H9 (cell line): ENCODE data around the gene PELI2. TPM values are rescaled to one million over a fixed set of nuclear protein-coding genes. Genes with fewer than 3 reads are reported as not detected.
A peak's percentile ranks its signal among the peaks of the same experiment; 100 is the strongest.

Experiments
- DNase-seq: peaks from one replicate; pipeline ENCODE4 v3.0.0-alpha.2; 2017
- H2AFZ ChIP-seq: one replicate; pipeline ENCODE4 v1.6.1; 2013; ENCODE audit warnings: mild to moderate bottlenecking, low read length, control low read depth, moderate library complexity
- H2AK5ac ChIP-seq: 2 replicates; pipeline ENCODE4 v1.6.1; 2013; ENCODE audit warnings: low read length, control low read depth, mixed read lengths; ENCODE audit not compliant: insufficient read length
- H2BK120ac ChIP-seq: one replicate; pipeline ENCODE4 v1.6.1; 2013; ENCODE audit warnings: low read depth, mild to moderate bottlenecking, low read length, control low read depth, inconsistent platforms; ENCODE audit not compliant: poor library complexity, severe bottlenecking
- H2BK12ac ChIP-seq: 2 replicates; pipeline ENCODE4 v1.6.1; 2013; ENCODE audit warnings: low read length, control low read depth, mixed read lengths, low read depth; ENCODE audit not compliant: insufficient read length
- H2BK15ac ChIP-seq: 2 replicates; pipeline ENCODE4 v1.6.1; 2013; ENCODE audit warnings: low read depth, low read length, control low read depth
- H2BK20ac ChIP-seq: one replicate; pipeline ENCODE4 v1.6.1; 2013; ENCODE audit warnings: low read depth, mild to moderate bottlenecking, low read length, control low read depth, inconsistent platforms; ENCODE audit not compliant: poor library complexity, severe bottlenecking
- H2BK5ac ChIP-seq: 2 replicates; pipeline ENCODE4 v1.6.1; 2013; ENCODE audit warnings: low read length, control low read depth, mixed read lengths; ENCODE audit not compliant: insufficient read length
- H3K14ac ChIP-seq: 2 replicates; pipeline ENCODE4 v1.6.1; 2013; ENCODE audit warnings: low read length, control low read depth; ENCODE audit not compliant: insufficient read depth
- H3K18ac ChIP-seq: 2 replicates; pipeline ENCODE4 v1.6.1; 2013; ENCODE audit warnings: low read depth, mild to moderate bottlenecking, mixed read lengths, low read length, control low read depth; ENCODE audit not compliant: insufficient read length
- H3K23ac ChIP-seq: 2 replicates; pipeline ENCODE4 v1.6.1; 2013; ENCODE audit warnings: low read length, control low read depth, mixed read lengths, low read depth; ENCODE audit not compliant: insufficient read length
- H3K23me2 ChIP-seq: 2 replicates; pipeline ENCODE4 v1.6.1; 2013; ENCODE audit warnings: low read depth, mild to moderate bottlenecking, mixed read lengths, low read length, control low read depth; ENCODE audit not compliant: insufficient read length, poor library complexity, severe bottlenecking
- H3K27ac ChIP-seq: 2 replicates; pipeline ENCODE4 v1.5.1; 2013; ENCODE audit warnings: low read length, control low read depth, mixed read lengths, low read depth; ENCODE audit not compliant: insufficient read length
- H3K27me3 ChIP-seq: 2 replicates; pipeline ENCODE4 v1.6.1; 2013; ENCODE audit warnings: low read length, control low read depth, inconsistent platforms; ENCODE audit not compliant: insufficient read depth
- H3K4ac ChIP-seq: 2 replicates; pipeline ENCODE4 v1.6.1; 2013; ENCODE audit warnings: low read depth, mild to moderate bottlenecking, control low read depth, inconsistent platforms, low read length, moderate library complexity
- H3K4me1 ChIP-seq: 2 replicates; pipeline ENCODE4 v1.6.1; 2013; ENCODE audit warnings: low read length, control low read depth, inconsistent platforms; ENCODE audit not compliant: insufficient read depth
- H3K4me2 ChIP-seq: 2 replicates; pipeline ENCODE4 v1.6.1; 2013; ENCODE audit warnings: low read length, control low read depth, mixed read lengths; ENCODE audit not compliant: insufficient read length, insufficient read depth
- H3K56ac ChIP-seq: 2 replicates; pipeline ENCODE4 v1.6.1; 2013; ENCODE audit warnings: low read depth, mild to moderate bottlenecking, mixed read lengths, low read length, control low read depth; ENCODE audit not compliant: insufficient read length
- H3K79me1 ChIP-seq: 2 replicates; pipeline ENCODE4 v1.6.1; 2013; ENCODE audit warnings: low read depth, mild to moderate bottlenecking, moderate library complexity, low read length, control low read depth, inconsistent platforms; ENCODE audit not compliant: insufficient read depth, poor library complexity, severe bottlenecking
- H3K79me2 ChIP-seq: 2 replicates; pipeline ENCODE4 v1.6.1; 2013; ENCODE audit warnings: low read length, control low read depth, inconsistent platforms; ENCODE audit not compliant: insufficient read depth
- H3K9ac ChIP-seq: 2 replicates; pipeline ENCODE4 v1.6.1; 2013; ENCODE audit warnings: low read length, control low read depth, mixed read lengths; ENCODE audit not compliant: insufficient read length; ENCODE audit errors: extremely low read depth
- H3K9me3 ChIP-seq: one replicate; pipeline ENCODE4 v1.6.1; 2013; ENCODE audit warnings: low read depth, low read length, inconsistent platforms; ENCODE audit not compliant: control insufficient read depth
- H3T11ph ChIP-seq: one replicate; pipeline ENCODE4 v1.6.1; 2013; ENCODE audit warnings: mild to moderate bottlenecking, low read length, control low read depth, inconsistent platforms
- H4K20me1 ChIP-seq: one replicate; pipeline ENCODE4 v1.6.1; 2013; ENCODE audit not compliant: control insufficient read depth, insufficient read length, insufficient read depth
- H4K5ac ChIP-seq: 2 replicates; pipeline ENCODE4 v1.6.1; 2013; ENCODE audit warnings: low read depth, mild to moderate bottlenecking, mixed read lengths, low read length, control low read depth; ENCODE audit not compliant: insufficient read length
- H4K8ac ChIP-seq: replicated peaks from 2 replicates; pipeline ENCODE4 v1.6.1; 2013; ENCODE audit warnings: low read length, control low read depth, mixed read lengths, low read depth; ENCODE audit not compliant: insufficient read length
- H4K91ac ChIP-seq: 2 replicates; pipeline ENCODE4 v1.6.1; 2013; ENCODE audit warnings: low read depth, mild to moderate bottlenecking, moderate library complexity, mixed read lengths, low read length, control low read depth; ENCODE audit not compliant: insufficient read length
- H3K27ac Mint-ChIP-seq, 3 experiments: 2 replicates in 2 of 3; 3 replicates in 1 of 3; pipeline ENCODE4 v1.8.0; 2020 to 2021; ENCODE audit warnings: mixed read lengths in 3 of 3, mild to moderate bottlenecking in 1 of 3, moderate library complexity in 1 of 3
- H3K27me3 Mint-ChIP-seq: 2 replicates; pipeline ENCODE4 v1.8.0; 2021; ENCODE audit warnings: low read depth, mild to moderate bottlenecking, moderate library complexity, mixed read lengths
- H3K36me3 Mint-ChIP-seq, 3 experiments: 2 replicates in 2 of 3; 3 replicates in 1 of 3; pipeline ENCODE4 v1.8.0; 2020 to 2021; ENCODE audit warnings: low read depth in 3 of 3, mixed read lengths in 3 of 3; ENCODE audit not compliant: insufficient read depth in 1 of 3
- H3K4me1 Mint-ChIP-seq, 2 experiments: 2 replicates each; pipeline ENCODE4 v1.8.0; 2020; ENCODE audit warnings: mixed read lengths in 2 of 2
- H3K4me3 Mint-ChIP-seq, 2 experiments: 2 replicates in 1 of 2; 3 replicates in 1 of 2; pipeline ENCODE4 v1.8.0; 2020 to 2021; ENCODE audit warnings: mild to moderate bottlenecking in 2 of 2, mixed read lengths in 2 of 2, moderate library complexity in 1 of 2
- H3K9me3 Mint-ChIP-seq, 2 experiments: 2 replicates in 1 of 2; 3 replicates in 1 of 2; pipeline ENCODE4 v1.8.0; 2020; ENCODE audit warnings: mild to moderate bottlenecking in 2 of 2, mixed read lengths in 2 of 2, moderate library complexity in 1 of 2
- WGBS: extraction: QIAGEN DNeasy Blood & Tissue Kit; methylation state at CpG from one replicate; pipeline ENCODE4 v1.1.7; 2013; ENCODE audit warnings: missing lambda C conversion rate, low lambda C conversion rate, mixed read lengths; ENCODE audit not compliant: insufficient read length; ENCODE audit errors: extremely low coverage; 5-methylcytosine and 5-hydroxymethylcytosine counted together
- total RNA-seq: library from RNA; stranded (reverse); gene quantifications from 2 replicates; pipeline ENCODE4 v1.2.1, GENCODE V29; 2021
- TF ChIP-seq, protein P1 (sequence below): fragments of 200-600 bp; sonication (generic); conservative IDR thresholded peaks from 3 replicates; pipeline ENCODE4 v1.8.0; 2021; ENCODE audit warnings: antibody characterized with exemption, mild to moderate bottlenecking

The PELI2 gene
- total RNA-seq, 1 experiment from 2014 or later, result 18.0 TPM

DNA sequence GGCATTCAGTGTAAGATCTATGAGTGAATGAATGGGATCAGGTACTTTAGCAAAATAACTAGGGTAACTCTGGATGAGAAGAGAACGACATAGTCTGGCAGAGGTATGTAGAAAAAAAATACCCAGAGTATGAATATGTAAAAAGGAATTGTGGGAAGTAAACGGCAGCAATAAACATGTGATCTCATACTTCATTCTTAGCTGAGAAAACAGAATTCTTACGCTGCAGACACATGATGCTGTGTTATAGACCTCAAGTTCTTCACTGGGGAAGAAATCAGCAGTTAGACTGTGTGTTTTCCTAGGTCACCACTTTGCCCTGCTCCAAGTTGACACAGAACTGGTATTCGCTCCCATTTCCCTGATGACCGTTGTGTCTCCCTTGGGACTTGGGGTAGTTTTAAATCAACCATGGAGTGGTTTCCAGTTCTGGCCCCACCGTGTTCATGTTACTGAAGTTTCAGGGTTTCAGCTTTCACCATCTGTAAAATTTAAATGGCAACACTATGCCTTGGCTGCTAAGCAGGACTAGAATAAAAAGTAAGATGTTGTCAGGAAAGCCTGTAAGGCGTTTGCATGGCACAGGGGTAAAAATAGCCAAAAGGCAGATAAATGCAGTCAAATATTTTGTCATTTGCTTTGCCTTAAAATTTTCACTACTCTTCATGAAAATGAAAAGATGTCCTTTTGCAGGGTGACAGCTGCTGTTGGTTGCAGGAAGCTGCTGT, 223.7 kb downstream of the PELI2 start:
- Histone ChIP-seq H2BK5ac (no peak overlapping the region), H4K20me1 (no peaks in the 10 kb centered on the region), H3K9me3 (no peaks in the 10 kb centered on the region), H3K27me3 (no peaks in the 10 kb centered on the region), H2AFZ (no peak overlapping the region), H2BK12ac (no peak overlapping the region), H2AK5ac (no peak overlapping the region), H3K4ac (no peak overlapping the region), H3K14ac (no peak overlapping the region), H4K8ac (peak overlapping the region; percentile 67), H3K18ac (no peak overlapping the region), H3K4me2 (no peak overlapping the region), H3K23me2 (no peaks in the 10 kb centered on the region), H3K27ac (no peak overlapping the region), H3T11ph (no peak overlapping the region), H4K5ac (no peak overlapping the region), H3K56ac (no peak overlapping the region), H3K9ac (no peak overlapping the region), H3K79me1 (no peaks in the 10 kb centered on the region), H2BK15ac (no peak overlapping the region), H3K79me2 (no peaks in the 10 kb centered on the region), H2BK120ac (no peak overlapping the region), H4K91ac (no peak overlapping the region), H3K23ac (no peak overlapping the region), H3K4me1 (no peaks in the 10 kb centered on the region), H2BK20ac (no peak overlapping the region)
- H3K36me3 Mint-ChIP-seq, result no peaks in the 10 kb centered on the region
- H3K27me3 Mint-ChIP-seq, result no peaks in the 10 kb centered on the region; the same call in 1 of the 2 replicates
- WGBS, result no CpG with 5 or more reads among the region's 7 CpGs
- no peak overlapping the region for H3K27ac Mint-ChIP-seq
- DNase-seq, result no peak
- TF ChIP-seq, protein P1, sequence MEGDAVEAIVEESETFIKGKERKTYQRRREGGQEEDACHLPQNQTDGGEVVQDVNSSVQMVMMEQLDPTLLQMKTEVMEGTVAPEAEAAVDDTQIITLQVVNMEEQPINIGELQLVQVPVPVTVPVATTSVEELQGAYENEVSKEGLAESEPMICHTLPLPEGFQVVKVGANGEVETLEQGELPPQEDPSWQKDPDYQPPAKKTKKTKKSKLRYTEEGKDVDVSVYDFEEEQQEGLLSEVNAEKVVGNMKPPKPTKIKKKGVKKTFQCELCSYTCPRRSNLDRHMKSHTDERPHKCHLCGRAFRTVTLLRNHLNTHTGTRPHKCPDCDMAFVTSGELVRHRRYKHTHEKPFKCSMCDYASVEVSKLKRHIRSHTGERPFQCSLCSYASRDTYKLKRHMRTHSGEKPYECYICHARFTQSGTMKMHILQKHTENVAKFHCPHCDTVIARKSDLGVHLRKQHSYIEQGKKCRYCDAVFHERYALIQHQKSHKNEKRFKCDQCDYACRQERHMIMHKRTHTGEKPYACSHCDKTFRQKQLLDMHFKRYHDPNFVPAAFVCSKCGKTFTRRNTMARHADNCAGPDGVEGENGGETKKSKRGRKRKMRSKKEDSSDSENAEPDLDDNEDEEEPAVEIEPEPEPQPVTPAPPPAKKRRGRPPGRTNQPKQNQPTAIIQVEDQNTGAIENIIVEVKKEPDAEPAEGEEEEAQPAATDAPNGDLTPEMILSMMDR, result no peak
- H3K9me3 Mint-ChIP-seq, result no peaks in the 10 kb centered on the region
- no peaks in the 10 kb centered on the region for H3K4me1 Mint-ChIP-seq
- H3K4me3 Mint-ChIP-seq, result no peak overlapping the region
